H1 (cell line): ENCODE data around the gene RSAD2.
A peak's percentile ranks its signal among the peaks of the same experiment; 100 is the strongest.

Experiments
- BACH1 ChIP-seq: IDR thresholded peaks from 2 replicates; pipeline ENCODE4 v1.6.1; 2012; ENCODE audit warnings: low read length, improper control_type of control experiment
- EZH2 ChIP-seq: fragments of 200-600 bp; sonication (generic); IDR thresholded peaks from 2 replicates; pipeline ENCODE4 v1.7.1; 2012; ENCODE audit warnings: low read depth, mild to moderate bottlenecking, moderate library complexity, low read length, inconsistent platforms; ENCODE audit not compliant: severe bottlenecking
- HDAC2 ChIP-seq, 2 experiments: fragments of 300-600 bp in 1 of 2; sonication (generic) in 1 of 2; IDR thresholded peaks; 2 replicates each; pipeline ENCODE4 v1.6.1; 2011 to 2012; ENCODE audit warnings: low read depth in 2 of 2, low read length in 2 of 2, mild to moderate bottlenecking in 2 of 2, moderate library complexity in 2 of 2, borderline replicate concordance in 1 of 2, inconsistent platforms in 1 of 2
- POLR2A ChIP-seq, 2 experiments: IDR thresholded peaks; 1 replicate in 1 of 2; 2 replicates in 1 of 2; pipeline ENCODE4 v1.6.1; 2011; ENCODE audit warnings: low read depth in 2 of 2, low read length in 2 of 2, mild to moderate bottlenecking in 2 of 2; ENCODE audit errors: control extremely low read depth in 1 of 2
- RAD21 ChIP-seq, 2 experiments: IDR thresholded peaks in 1 of 2; conservative IDR thresholded peaks in 1 of 2; 2 replicates each; pipeline ENCODE4 v1.6.1; 2011; ENCODE audit warnings: low read depth in 2 of 2, low read length in 2 of 2, improper control_type of control experiment in 1 of 2, inconsistent platforms in 1 of 2, mild to moderate bottlenecking in 1 of 2, moderate library complexity in 1 of 2
- SIN3A ChIP-seq, 2 experiments: IDR thresholded peaks in 1 of 2; conservative IDR thresholded peaks in 1 of 2; 2 replicates each; pipeline ENCODE4 v1.6.1; 2011 to 2012; ENCODE audit warnings: low read length in 2 of 2, improper control_type of control experiment in 1 of 2, low read depth in 1 of 2, mild to moderate bottlenecking in 1 of 2
- SIX5 ChIP-seq: IDR thresholded peaks from 2 replicates; pipeline ENCODE4 v1.6.1; 2011; ENCODE audit warnings: mild to moderate bottlenecking, low read depth, low read length
- SRF ChIP-seq: IDR thresholded peaks from 2 replicates; pipeline ENCODE4 v1.6.1; 2011; ENCODE audit warnings: mild to moderate bottlenecking, low read depth, low read length, moderate library complexity
- TCF12 ChIP-seq: IDR thresholded peaks from 2 replicates; pipeline ENCODE4 v1.6.1; 2011; ENCODE audit warnings: low read depth, mild to moderate bottlenecking, low read length
- TEAD4 ChIP-seq: IDR thresholded peaks from 2 replicates; pipeline ENCODE4 v1.6.1; 2012; ENCODE audit warnings: low read depth, low read length, inconsistent platforms, mixed read lengths
- TF ChIP-seq, protein P1 (sequence below), 3 experiments: IDR thresholded peaks; 1 replicate in 2 of 3; 2 replicates in 1 of 3; pipeline versions ENCODE4 v1.5.1 to v1.6.1; 2011; ENCODE audit warnings: low read length in 3 of 3, mild to moderate bottlenecking in 3 of 3, inconsistent platforms in 2 of 3, low read depth in 1 of 3, moderate library complexity in 1 of 3; ENCODE audit not compliant: insufficient read depth in 1 of 3; ENCODE audit errors: control extremely low read depth in 1 of 3

- TF ChIP-seq HDAC2 (IDR thresholded peaks at IDR 0.05; ENCODE audit: borderline replicate concordance in 1 of 2, low read depth in 2 of 2, low read length in 2 of 2) (no peak), EZH2 (no peak), SIN3A (conservative IDR thresholded peaks at IDR 0.05 in 1 of 2, IDR thresholded peaks at IDR 0.05 in 1 of 2; ENCODE audit: low read depth in 1 of 2, low read length in 2 of 2) (no peak), TEAD4 (no peak), BACH1 (no peak), SIX5 (no peak), POLR2A (IDR thresholded peaks at IDR 0.05; ENCODE audit: control extremely low read depth in 1 of 2, low read depth in 2 of 2, low read length in 2 of 2) (no peak), TCF12 (no peak), RAD21 (IDR thresholded peaks at IDR 0.05 in 1 of 2, conservative IDR thresholded peaks at IDR 0.05 in 1 of 2; ENCODE audit: low read depth in 2 of 2, low read length in 2 of 2) (peak; percentile 46 to 48), SRF (no peak)
- TF ChIP-seq, protein P1, sequence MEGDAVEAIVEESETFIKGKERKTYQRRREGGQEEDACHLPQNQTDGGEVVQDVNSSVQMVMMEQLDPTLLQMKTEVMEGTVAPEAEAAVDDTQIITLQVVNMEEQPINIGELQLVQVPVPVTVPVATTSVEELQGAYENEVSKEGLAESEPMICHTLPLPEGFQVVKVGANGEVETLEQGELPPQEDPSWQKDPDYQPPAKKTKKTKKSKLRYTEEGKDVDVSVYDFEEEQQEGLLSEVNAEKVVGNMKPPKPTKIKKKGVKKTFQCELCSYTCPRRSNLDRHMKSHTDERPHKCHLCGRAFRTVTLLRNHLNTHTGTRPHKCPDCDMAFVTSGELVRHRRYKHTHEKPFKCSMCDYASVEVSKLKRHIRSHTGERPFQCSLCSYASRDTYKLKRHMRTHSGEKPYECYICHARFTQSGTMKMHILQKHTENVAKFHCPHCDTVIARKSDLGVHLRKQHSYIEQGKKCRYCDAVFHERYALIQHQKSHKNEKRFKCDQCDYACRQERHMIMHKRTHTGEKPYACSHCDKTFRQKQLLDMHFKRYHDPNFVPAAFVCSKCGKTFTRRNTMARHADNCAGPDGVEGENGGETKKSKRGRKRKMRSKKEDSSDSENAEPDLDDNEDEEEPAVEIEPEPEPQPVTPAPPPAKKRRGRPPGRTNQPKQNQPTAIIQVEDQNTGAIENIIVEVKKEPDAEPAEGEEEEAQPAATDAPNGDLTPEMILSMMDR (IDR thresholded peaks at IDR 0.05; ENCODE audit: control extremely low read depth in 1 of 3, insufficient read depth in 1 of 3, low read depth in 1 of 3, low read length in 3 of 3) = peak in 2 of 3 experiments; percentile 10 to 21; a peak in 2 of 4 replicates
Measured at GRCh38 chr2:6845903-6846302, 31.7 kb upstream of the RSAD2 start.
